Mesendoderm (in vitro differentiated cells): ENCODE data around the gene RRN3.
A peak's percentile ranks its signal among the peaks of the same experiment; 100 is the strongest.

Experiments used
- DNase-seq: peaks from one replicate; pipeline ENCODE4 v3.0.0; 2013
- H2AK5ac ChIP-seq: 2 replicates; pipeline ENCODE4 v1.6.1; 2013; ENCODE audit warnings: low read length, inconsistent platforms
- H2BK120ac ChIP-seq: 2 replicates; pipeline ENCODE4 v1.6.1; 2013; ENCODE audit warnings: low read depth, mild to moderate bottlenecking, low read length, moderate library complexity, mixed read lengths
- H2BK15ac ChIP-seq: replicated peaks from 2 replicates; pipeline ENCODE4 v1.6.1; 2013; ENCODE audit warnings: low read depth, mild to moderate bottlenecking, moderate library complexity
- H2BK5ac ChIP-seq: 2 replicates; pipeline ENCODE4 v1.6.1; 2013; ENCODE audit warnings: low read length, inconsistent platforms
- H3K18ac ChIP-seq: 2 replicates; pipeline ENCODE4 v1.6.1; 2013; ENCODE audit warnings: mild to moderate bottlenecking, low read length, mixed read lengths
- H3K23ac ChIP-seq: one replicate; pipeline ENCODE4 v1.6.1; 2013; ENCODE audit warnings: low read length
- H3K27ac ChIP-seq: 2 replicates; pipeline ENCODE4 v1.5.1; 2013; ENCODE audit warnings: low read depth, mild to moderate bottlenecking, inconsistent platforms, low read length, moderate library complexity
- H3K27me3 ChIP-seq: 2 replicates; pipeline ENCODE4 v1.6.1; 2013; ENCODE audit warnings: low read length, control low read depth, mild to moderate bottlenecking, inconsistent platforms; ENCODE audit not compliant: insufficient read depth, poor library complexity
- H3K36me3 ChIP-seq: 2 replicates; pipeline ENCODE4 v1.6.1; 2013; ENCODE audit warnings: low read length, inconsistent platforms; ENCODE audit not compliant: control insufficient read depth, insufficient read depth
- H3K4ac ChIP-seq: one replicate; pipeline ENCODE4 v1.6.1; 2013; ENCODE audit warnings: low read depth, mild to moderate bottlenecking, low read length, moderate library complexity
- H3K4me1 ChIP-seq: 2 replicates; pipeline ENCODE4 v1.6.1; 2013; ENCODE audit warnings: low read depth, low read length, inconsistent platforms; ENCODE audit not compliant: control insufficient read depth
- H3K4me2 ChIP-seq: 2 replicates; pipeline ENCODE4 v1.6.1; 2013; ENCODE audit warnings: low read length
- H3K4me3 ChIP-seq: 2 replicates; pipeline ENCODE4 v1.5.1; 2013; ENCODE audit warnings: mild to moderate bottlenecking, low read length
- H3K56ac ChIP-seq: one replicate; pipeline ENCODE4 v1.6.1; 2013; ENCODE audit warnings: low read length
- H3K79me1 ChIP-seq: 2 replicates; pipeline ENCODE4 v1.6.1; 2013; ENCODE audit warnings: low read length, inconsistent platforms
- H3K79me2 ChIP-seq: 2 replicates; pipeline ENCODE4 v1.6.1; 2013; ENCODE audit warnings: mild to moderate bottlenecking, low read length; ENCODE audit not compliant: control insufficient read depth, insufficient read depth
- H3K9ac ChIP-seq: 2 replicates; pipeline ENCODE4 v1.6.1; 2013; ENCODE audit warnings: low read length, inconsistent platforms
- H4K5ac ChIP-seq: one replicate; pipeline ENCODE4 v1.6.1; 2013; ENCODE audit warnings: low read length
- H4K8ac ChIP-seq: one replicate; pipeline ENCODE4 v1.6.1; 2013; ENCODE audit warnings: low read depth, mild to moderate bottlenecking, control low read depth, low read length, moderate library complexity
- WGBS: extraction: QIAGEN DNeasy Blood & Tissue Kit; methylation state at CpG from one replicate; pipeline ENCODE4 v1.1.7; 2013; ENCODE audit warnings: low lambda C conversion rate, missing lambda C conversion rate; ENCODE audit not compliant: insufficient coverage; ENCODE audit errors: extremely low coverage; 5-methylcytosine and 5-hydroxymethylcytosine counted together

RRN3 gene

DNA sequence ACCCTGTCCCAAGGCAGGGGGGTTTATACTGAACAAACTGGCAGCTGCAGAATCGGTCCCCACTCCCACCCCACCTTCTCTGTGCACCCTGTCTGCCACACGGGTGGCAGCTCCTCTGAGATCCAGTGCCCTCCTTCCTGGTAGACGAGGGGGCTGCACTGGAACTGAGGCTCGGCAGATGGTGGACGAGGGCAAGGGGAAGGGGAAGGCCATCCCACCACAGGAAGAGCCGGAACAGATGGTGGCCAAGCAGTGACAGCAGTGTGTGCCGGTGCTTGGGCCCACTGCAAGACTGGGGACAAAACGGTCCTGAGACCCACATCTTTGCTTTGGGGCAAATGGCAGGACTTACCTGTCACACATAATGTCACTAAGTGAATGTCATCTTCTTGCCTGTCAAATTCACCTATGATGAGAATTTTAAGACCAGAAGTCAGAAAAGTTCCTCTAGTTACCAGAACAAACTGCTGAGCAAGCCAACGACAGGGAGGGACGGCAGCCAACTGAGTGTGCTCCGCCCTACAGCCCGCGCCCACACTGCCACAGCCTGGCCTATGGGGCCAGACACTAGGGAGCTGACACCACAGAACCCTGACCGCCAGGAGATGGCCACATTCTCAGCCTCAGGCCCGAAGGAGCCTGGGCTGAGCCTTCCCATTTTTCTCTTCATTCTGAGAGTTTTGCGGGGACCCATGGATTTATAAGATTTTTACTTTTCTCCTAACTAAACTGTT lies 52.6 kb downstream of the RRN3 start:
- Histone ChIP-seq H3K4me3 (no peak overlapping the region), H4K8ac (no peak overlapping the region), H3K27me3 (no peaks in the 10 kb centered on the region), H2BK120ac (no peak overlapping the region), H3K79me2 (no peaks in the 10 kb centered on the region), H3K36me3 (peaks cover 6% of the 10 kb centered on the region), H2AK5ac (no peak overlapping the region), H4K5ac (no peak overlapping the region), H2BK5ac (no peak overlapping the region), H3K23ac (no peak overlapping the region), H3K4me1 (no peaks in the 10 kb centered on the region), H3K18ac (no peak overlapping the region), H3K4me2 (no peak overlapping the region), H3K27ac (no peak overlapping the region), H3K9ac (no peak overlapping the region), H3K4ac (no peak overlapping the region), H3K79me1 (no peaks in the 10 kb centered on the region), H2BK15ac (no peak overlapping the region), H3K56ac (no peak overlapping the region)
- peak; percentile 26 for DNase-seq
- no CpG with 5 or more reads among the region's 16 CpGs for WGBS

DNA sequence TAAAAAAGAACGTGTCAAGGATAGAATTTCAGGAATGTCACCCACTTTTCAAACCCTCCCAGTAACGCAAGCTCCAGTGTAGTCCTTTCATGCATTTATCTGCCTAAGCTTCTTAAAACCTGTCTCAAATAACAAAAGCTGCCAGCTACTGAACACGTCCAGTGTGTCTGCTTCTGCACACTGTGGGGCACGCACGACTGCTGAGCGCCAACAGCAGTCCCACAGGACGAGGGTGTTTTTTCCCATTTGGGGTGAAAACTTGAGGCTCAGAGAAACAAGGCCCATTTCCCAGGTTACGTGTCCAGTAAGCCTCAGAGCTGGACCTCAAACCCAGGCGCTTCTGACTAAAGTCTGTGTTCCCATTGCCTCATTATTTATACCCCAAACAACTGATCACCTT lies 55.4 kb downstream of the RRN3 start:
- Histone ChIP-seq H3K27ac (no peak overlapping the region), H3K4me2 (no peak overlapping the region), H4K8ac (no peak overlapping the region), H3K9ac (no peak overlapping the region), H3K18ac (no peak overlapping the region), H3K4ac (no peak overlapping the region), H2BK120ac (no peak overlapping the region), H3K4me3 (no peak overlapping the region), H2BK5ac (no peak overlapping the region), H3K4me1 (no peaks in the 10 kb centered on the region), H3K56ac (no peak overlapping the region), H4K5ac (no peak overlapping the region), H2AK5ac (no peak overlapping the region), H3K79me1 (no peaks in the 10 kb centered on the region), H2BK15ac (no peak overlapping the region), H3K36me3 (peaks cover 13% of the 10 kb centered on the region), H3K23ac (no peak overlapping the region), H3K27me3 (no peaks in the 10 kb centered on the region), H3K79me2 (no peaks in the 10 kb centered on the region)
- DNase-seq = no peak
- WGBS = no CpG with 5 or more reads among the region's 9 CpGs

DNA sequence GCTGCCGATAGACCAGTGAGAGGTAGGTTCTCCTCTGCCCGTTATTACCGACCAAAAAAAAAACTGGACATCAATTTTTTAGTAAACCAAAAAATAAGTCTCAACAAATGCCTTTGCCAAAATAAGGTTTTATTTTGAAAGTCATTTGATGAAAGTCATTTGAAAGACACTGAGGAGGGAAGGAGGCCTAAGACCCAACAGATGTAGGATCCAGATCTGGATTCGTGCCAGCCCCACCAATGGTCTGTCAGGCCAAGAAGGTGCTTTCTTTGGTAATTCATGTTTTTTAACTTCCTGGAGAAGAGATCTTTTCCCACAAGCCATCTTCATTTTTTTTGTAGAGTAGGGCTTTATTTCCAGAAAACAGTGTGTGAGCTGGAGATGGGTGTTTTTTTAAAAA lies 56.3 kb downstream of the RRN3 start:
- no peak overlapping the region for H3K27ac ChIP-seq
- H4K8ac ChIP-seq = no peak overlapping the region
- H3K36me3 ChIP-seq = peaks cover 18% of the 10 kb centered on the region
- no peaks in the 10 kb centered on the region for H3K79me2 ChIP-seq
- no peak overlapping the region for H3K18ac ChIP-seq
- H2BK120ac ChIP-seq = no peak overlapping the region
- no peak overlapping the region for H3K4me3 ChIP-seq
- WGBS = no CpG with 5 or more reads among the region's 4 CpGs
- H3K23ac ChIP-seq = no peak overlapping the region
- no peaks in the 10 kb centered on the region for H3K27me3 ChIP-seq
- no peak overlapping the region for H3K56ac ChIP-seq
- no peak overlapping the region for H3K4me2 ChIP-seq
- H2BK15ac ChIP-seq = no peak overlapping the region
- no peak overlapping the region for H2BK5ac ChIP-seq
- no peak overlapping the region for H3K4ac ChIP-seq
- H4K5ac ChIP-seq = no peak overlapping the region
- no peak overlapping the region for H3K9ac ChIP-seq
- H3K4me1 ChIP-seq = no peaks in the 10 kb centered on the region
- DNase-seq = no peak
- no peak overlapping the region for H2AK5ac ChIP-seq
- no peaks in the 10 kb centered on the region for H3K79me1 ChIP-seq

DNA sequence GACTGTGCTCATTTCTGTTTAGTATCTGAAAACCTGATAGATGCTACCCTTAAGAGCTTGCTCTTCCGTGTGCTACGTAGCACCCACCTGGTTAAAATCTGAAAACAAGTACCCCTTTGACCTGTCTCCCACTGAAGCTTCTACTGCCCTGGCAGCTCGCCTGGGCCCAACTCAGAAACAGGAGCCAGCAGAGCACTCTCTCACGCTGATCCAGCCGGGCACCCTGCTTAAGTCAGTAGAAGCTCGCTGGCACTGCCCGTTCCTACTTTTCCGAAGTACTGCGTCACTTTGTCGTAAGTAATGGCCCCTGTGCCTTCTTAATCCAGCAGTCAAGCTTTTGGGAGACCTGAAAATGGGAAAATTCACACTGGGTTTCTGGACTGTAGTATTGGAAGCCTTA lies 57.1 kb downstream of the RRN3 start:
- H2AK5ac ChIP-seq = no peak overlapping the region
- peaks cover 18% of the 10 kb centered on the region for H3K36me3 ChIP-seq
- H3K9ac ChIP-seq = no peak overlapping the region
- no peak overlapping the region for H4K5ac ChIP-seq
- H2BK15ac ChIP-seq = no peak overlapping the region
- no peak overlapping the region for H2BK120ac ChIP-seq
- H3K18ac ChIP-seq = no peak overlapping the region
- no CpG with 5 or more reads among the region's 10 CpGs for WGBS
- no peaks in the 10 kb centered on the region for H3K27me3 ChIP-seq
- H2BK5ac ChIP-seq = no peak overlapping the region
- no peaks in the 10 kb centered on the region for H3K79me2 ChIP-seq
- H3K23ac ChIP-seq = no peak overlapping the region
- H3K4me2 ChIP-seq = no peak overlapping the region
- H3K4me1 ChIP-seq = no peaks in the 10 kb centered on the region
- H3K4me3 ChIP-seq = no peak overlapping the region
- no peak overlapping the region for H3K56ac ChIP-seq
- DNase-seq = no peak
- no peaks in the 10 kb centered on the region for H3K79me1 ChIP-seq
- H3K4ac ChIP-seq = no peak overlapping the region
- no peak overlapping the region for H4K8ac ChIP-seq
- no peak overlapping the region for H3K27ac ChIP-seq

DNA sequence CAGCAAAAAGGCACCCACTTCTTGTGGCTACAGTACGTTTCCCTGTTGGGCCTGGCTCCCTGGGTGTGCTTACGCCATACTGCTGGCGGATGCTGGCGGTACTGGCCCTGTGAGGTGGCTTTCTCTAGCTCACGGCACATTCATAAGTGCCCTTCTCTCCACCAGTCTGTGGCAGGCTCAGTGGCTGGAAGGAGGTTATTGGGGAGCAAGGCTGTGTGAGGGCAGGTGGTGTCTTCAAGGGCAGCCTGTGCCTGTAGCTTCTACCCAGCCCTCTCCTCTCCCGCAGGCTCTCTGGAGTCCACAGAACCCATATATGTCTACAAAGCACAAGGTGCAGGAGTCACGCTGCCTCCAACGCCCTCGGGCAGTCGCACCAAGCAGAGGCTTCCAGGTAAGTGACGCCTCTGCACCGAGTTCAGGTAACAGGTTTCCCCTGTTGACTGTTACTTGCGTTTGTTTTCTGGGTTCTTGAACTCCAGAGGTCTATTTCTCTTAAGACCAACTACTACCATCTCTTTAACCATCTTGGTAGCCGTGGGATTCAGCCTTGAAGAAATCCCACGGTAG lies 58.8 kb downstream of the RRN3 start:
- Histone ChIP-seq H3K23ac (no peak overlapping the region), H2BK5ac (no peak overlapping the region), H3K9ac (no peak overlapping the region), H3K4me1 (no peaks in the 10 kb centered on the region), H2BK15ac (no peak overlapping the region), H3K27ac (no peak overlapping the region), H3K56ac (no peak overlapping the region), H3K4me3 (no peak overlapping the region), H3K18ac (no peak overlapping the region), H3K36me3 (peaks cover 22% of the 10 kb centered on the region), H3K79me2 (no peaks in the 10 kb centered on the region), H2AK5ac (no peak overlapping the region), H3K27me3 (no peaks in the 10 kb centered on the region), H3K79me1 (no peaks in the 10 kb centered on the region), H2BK120ac (no peak overlapping the region), H4K5ac (no peak overlapping the region), H4K8ac (no peak overlapping the region), H3K4me2 (no peak overlapping the region), H3K4ac (no peak overlapping the region)
- DNase-seq = no peak
- WGBS = no CpG with 5 or more reads among the region's 15 CpGs
